SU-DHL-6 (cell line): ENCODE data around the gene TMEM200B.

ENCODE experiments used
- H2AFZ ChIP-seq: fragments of 200-600 bp; sonication (generic); 2 replicates; pipeline ENCODE4 v1.6.1; 2014; ENCODE audit warnings: low read depth, mild to moderate bottlenecking, moderate library complexity, mixed read lengths, antibody characterized with exemption, low read length; ENCODE audit not compliant: severe bottlenecking
- H3F3A ChIP-seq: fragments of 200-600 bp; shearing (Covaris generic); 2 replicates; pipeline ENCODE4 v1.6.0; 2016; ENCODE audit warnings: antibody characterized with exemption, mild to moderate bottlenecking; ENCODE audit not compliant: insufficient read depth
- H3K27ac ChIP-seq: fragments of 200-600 bp; sonication (generic); 2 replicates; pipeline ENCODE4 v1.5.1; 2016; ENCODE audit warnings: low read depth, mild to moderate bottlenecking, low read length, moderate library complexity, mixed read lengths
- H3K27me3 ChIP-seq: fragments of 200-600 bp; sonication (generic), shearing (Covaris generic); 2 replicates; pipeline ENCODE4 v1.6.0; 2014; ENCODE audit warnings: mild to moderate bottlenecking, low read length
- H3K36me3 ChIP-seq: fragments of 200-600 bp; sonication (generic); 2 replicates; pipeline ENCODE4 v1.6.1; 2014; ENCODE audit warnings: mild to moderate bottlenecking, low read length, mixed read lengths
- H3K4me2 ChIP-seq: fragments of 300-600, 200-600 bp; shearing (Covaris generic), sonication (generic); 2 replicates; pipeline ENCODE4 v1.6.0; 2014; ENCODE audit warnings: low read length, low read depth, mild to moderate bottlenecking; ENCODE audit not compliant: poor library complexity, severe bottlenecking
- H3K4me3 ChIP-seq: fragments of 200-600 bp; sonication (generic); 2 replicates; pipeline ENCODE4 v1.5.1; 2014; ENCODE audit warnings: antibody characterized with exemption, low read length, mild to moderate bottlenecking, mixed read lengths; ENCODE audit not compliant: insufficient read depth, poor library complexity, severe bottlenecking
- H3K79me2 ChIP-seq: fragments of 200-600 bp; sonication (generic); 2 replicates; pipeline ENCODE4 v1.6.1; 2014; ENCODE audit warnings: mild to moderate bottlenecking, low read length, moderate library complexity; ENCODE audit not compliant: insufficient read depth
- H3K9ac ChIP-seq: fragments of 200-600 bp; sonication (generic); 2 replicates; pipeline ENCODE4 v1.7.0; 2014; ENCODE audit warnings: mild to moderate bottlenecking, low read length
- H3K9me2 ChIP-seq: fragments of 200-600 bp; sonication (generic); replicated peaks from 2 replicates; pipeline ENCODE4 v1.6.1; 2014; ENCODE audit warnings: low read length; ENCODE audit not compliant: insufficient read depth
- H3K9me3 ChIP-seq: fragments of 200-600 bp; sonication (generic); 2 replicates; pipeline ENCODE4 v1.6.1; 2014; ENCODE audit warnings: low read length, mixed read lengths; ENCODE audit not compliant: insufficient read depth
- H4K20me1 ChIP-seq: fragments of 200-600 bp; sonication (generic); 2 replicates; pipeline ENCODE4 v1.6.1; 2014; ENCODE audit warnings: low read depth, mild to moderate bottlenecking, antibody characterized with exemption, low read length, moderate library complexity, mixed read lengths
- CTCF ChIP-seq: fragments of 200-600 bp; sonication (generic); IDR thresholded peaks from one replicate; pipeline ENCODE4 v1.5.1; 2017; ENCODE audit warnings: antibody characterized with exemption, mild to moderate bottlenecking, low read length, moderate library complexity; ENCODE audit not compliant: insufficient read depth, poor library complexity, severe bottlenecking
- EZH2phosphoT487 ChIP-seq: fragments of 200-600 bp; sonication (generic), shearing (Covaris generic); conservative IDR thresholded peaks from 2 replicates; pipeline ENCODE4 v1.6.1; 2018; ENCODE audit warnings: mild to moderate bottlenecking, antibody characterized with exemption, low read length, moderate library complexity, mixed read lengths

Gene TMEM200B

GRCh38 chr1:29129916-29130315 is 6.2 kb upstream of the TMEM200B start:
- H3K9ac ChIP-seq, result no peak overlapping the region
- no peaks in the 10 kb centered on the region for H3F3A ChIP-seq
- H3K36me3 ChIP-seq, result no peaks in the 10 kb centered on the region
- H3K4me2 ChIP-seq, result no peak overlapping the region
- H3K27me3 ChIP-seq, result no peaks in the 10 kb centered on the region
- no peak overlapping the region for H2AFZ ChIP-seq
- no peaks in the 10 kb centered on the region for H4K20me1 ChIP-seq
- no peak for TF ChIP-seq CTCF
- TF ChIP-seq EZH2phosphoT487, result no peak
- no peak overlapping the region for H3K4me3 ChIP-seq
- H3K9me2 ChIP-seq, result no peaks in the 10 kb centered on the region
- H3K9me3 ChIP-seq, result no peaks in the 10 kb centered on the region
- H3K79me2 ChIP-seq, result no peaks in the 10 kb centered on the region
- H3K27ac ChIP-seq, result no peak overlapping the region

GRCh38 chr1:29128739-29129138 is 5.0 kb upstream of the TMEM200B start:
- H3K4me3 ChIP-seq, result no peak overlapping the region
- no peaks in the 10 kb centered on the region for H3K27me3 ChIP-seq
- no peak for TF ChIP-seq EZH2phosphoT487
- TF ChIP-seq CTCF, result no peak
- no peak overlapping the region for H2AFZ ChIP-seq
- no peak overlapping the region for H3K4me2 ChIP-seq
- H4K20me1 ChIP-seq, result no peaks in the 10 kb centered on the region
- no peaks in the 10 kb centered on the region for H3K9me3 ChIP-seq
- no peak overlapping the region for H3K27ac ChIP-seq
- H3K36me3 ChIP-seq, result no peaks in the 10 kb centered on the region
- no peaks in the 10 kb centered on the region for H3F3A ChIP-seq
- H3K9me2 ChIP-seq, result no peaks in the 10 kb centered on the region
- H3K79me2 ChIP-seq, result no peaks in the 10 kb centered on the region
- H3K9ac ChIP-seq, result no peak overlapping the region

DNA sequence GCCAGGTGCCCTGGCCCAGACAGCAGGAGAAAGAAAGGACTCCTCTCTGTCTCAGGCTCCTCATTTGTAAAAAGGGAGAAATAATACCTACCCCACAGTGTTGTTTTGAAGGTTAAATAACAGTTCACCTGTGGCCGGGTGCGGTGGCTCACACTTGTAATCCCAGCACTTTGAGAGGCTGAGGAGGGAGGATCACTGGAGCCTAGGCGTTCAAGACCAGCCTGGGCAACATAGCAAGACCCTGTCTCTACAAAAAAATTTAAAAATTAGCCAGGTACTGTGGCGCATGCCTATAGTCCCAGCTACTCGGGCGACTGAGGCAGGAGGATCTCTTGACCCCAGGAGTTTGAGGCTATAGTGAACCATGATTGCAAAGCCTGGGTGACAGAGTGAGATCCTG is 2.5 kb upstream of the TMEM200B start:
- Histone ChIP-seq H3K36me3 (no peaks in the 10 kb centered on the region), H3K4me3 (no peak overlapping the region), H3K9me3 (no peaks in the 10 kb centered on the region), H3F3A (no peaks in the 10 kb centered on the region), H4K20me1 (no peaks in the 10 kb centered on the region), H3K27ac (no peak overlapping the region), H3K9ac (no peak overlapping the region), H2AFZ (no peak overlapping the region), H3K79me2 (no peaks in the 10 kb centered on the region), H3K27me3 (no peaks in the 10 kb centered on the region), H3K4me2 (no peak overlapping the region), H3K9me2 (no peaks in the 10 kb centered on the region)
- TF ChIP-seq CTCF, result no peak
- TF ChIP-seq EZH2phosphoT487, result no peak

- Histone ChIP-seq H3K4me3 (no peak overlapping the region), H3F3A (no peaks in the 10 kb centered on the region), H3K27ac (no peak overlapping the region), H3K9ac (no peak overlapping the region), H3K4me2 (no peak overlapping the region), H3K79me2 (no peaks in the 10 kb centered on the region), H3K36me3 (no peaks in the 10 kb centered on the region), H4K20me1 (no peaks in the 10 kb centered on the region), H2AFZ (no peak overlapping the region), H3K27me3 (no peaks in the 10 kb centered on the region), H3K9me3 (no peaks in the 10 kb centered on the region), H3K9me2 (no peaks in the 10 kb centered on the region)
- no peak for TF ChIP-seq CTCF
- no peak for TF ChIP-seq EZH2phosphoT487
These were observed 2.1 kb upstream of the TMEM200B start for GRCh38 chr1:29125788-29126187.
